ENCODE data around the gene CTF1. TPM values are rescaled to one million over a fixed set of nuclear protein-coding genes. Genes with fewer than 3 reads are reported as not detected.

CTF1 gene
- polyA plus RNA-seq, 1 experiment: 22.2 TPM

DNA sequence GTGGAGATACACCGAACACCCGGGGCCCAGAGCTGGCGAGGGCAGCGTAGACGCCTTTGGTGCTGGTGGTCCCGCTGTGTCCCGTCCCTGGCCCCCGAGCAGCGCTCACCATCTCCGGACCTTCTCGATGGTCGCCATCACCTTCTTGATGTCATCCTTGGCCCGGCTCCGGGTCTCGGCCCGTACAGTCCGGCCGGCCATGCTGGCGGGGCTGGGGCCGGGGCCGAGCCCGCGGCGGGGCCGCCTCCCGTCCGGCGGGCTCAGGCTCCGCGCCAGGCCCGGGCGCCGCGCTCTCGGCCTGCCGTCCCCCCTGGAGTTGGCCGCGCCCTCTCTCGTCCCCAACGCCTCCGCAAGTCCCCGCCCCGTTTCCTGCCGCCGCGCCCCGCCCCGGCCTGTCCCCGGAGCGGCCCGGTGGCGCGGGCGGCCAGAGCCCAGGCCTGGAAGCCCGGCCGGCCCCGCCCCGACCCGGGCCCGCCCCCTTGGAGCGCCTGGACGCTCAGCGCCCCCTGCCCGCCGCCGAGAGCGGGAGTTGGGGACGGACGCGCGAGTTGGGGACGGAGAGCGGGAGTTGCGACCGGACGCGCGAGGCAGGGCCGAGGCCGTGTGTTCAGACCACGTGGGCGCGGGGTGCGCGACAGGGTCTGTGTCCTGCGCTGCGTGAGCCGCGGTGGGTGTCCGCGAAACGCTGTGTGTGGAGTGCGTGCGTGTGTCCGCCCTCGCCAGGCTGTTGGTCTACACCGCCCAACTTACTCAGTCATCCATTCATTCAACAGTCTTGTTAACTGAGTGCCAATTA lies 2.5 kb upstream of the CTF1 start, which contains the start of gene BCL7C:
Gene BCL7C (minus strand): TSS at position 334 of the 796 bp plus-strand sequence. CDS start 133 bp downstream, at position 201.
- no peaks in the 10 kb centered on the region for H3K27me3 ChIP-seq (ENCODE audit: control insufficient read depth, insufficient read depth, low read length)
- H3K4me3 ChIP-seq (ENCODE audit: low read depth, low read length): peak within 1 kb of the TSS; percentile 80
- POLR2A ChIA-PET: no interaction called here
- CTCF ChIA-PET: interaction anchor here (1.5 to 5.9 kb wide), 2 partner anchors 7 to 17 kb away, joined by 3 to 20 read pairs; no protein-coding TSS in a partner anchor
- TF ChIP-seq, protein P1, sequence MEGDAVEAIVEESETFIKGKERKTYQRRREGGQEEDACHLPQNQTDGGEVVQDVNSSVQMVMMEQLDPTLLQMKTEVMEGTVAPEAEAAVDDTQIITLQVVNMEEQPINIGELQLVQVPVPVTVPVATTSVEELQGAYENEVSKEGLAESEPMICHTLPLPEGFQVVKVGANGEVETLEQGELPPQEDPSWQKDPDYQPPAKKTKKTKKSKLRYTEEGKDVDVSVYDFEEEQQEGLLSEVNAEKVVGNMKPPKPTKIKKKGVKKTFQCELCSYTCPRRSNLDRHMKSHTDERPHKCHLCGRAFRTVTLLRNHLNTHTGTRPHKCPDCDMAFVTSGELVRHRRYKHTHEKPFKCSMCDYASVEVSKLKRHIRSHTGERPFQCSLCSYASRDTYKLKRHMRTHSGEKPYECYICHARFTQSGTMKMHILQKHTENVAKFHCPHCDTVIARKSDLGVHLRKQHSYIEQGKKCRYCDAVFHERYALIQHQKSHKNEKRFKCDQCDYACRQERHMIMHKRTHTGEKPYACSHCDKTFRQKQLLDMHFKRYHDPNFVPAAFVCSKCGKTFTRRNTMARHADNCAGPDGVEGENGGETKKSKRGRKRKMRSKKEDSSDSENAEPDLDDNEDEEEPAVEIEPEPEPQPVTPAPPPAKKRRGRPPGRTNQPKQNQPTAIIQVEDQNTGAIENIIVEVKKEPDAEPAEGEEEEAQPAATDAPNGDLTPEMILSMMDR (IDR thresholded peaks at IDR 0.05; ENCODE audit: insufficient read depth, low read depth, low read length): peak; percentile 41
- DNase-seq (ENCODE audit: low read depth): peak; percentile 49
- peaks cover 4% of the 10 kb centered on the region for H3K36me3 ChIP-seq (ENCODE audit: control insufficient read depth, insufficient read depth, low read length)

DNA sequence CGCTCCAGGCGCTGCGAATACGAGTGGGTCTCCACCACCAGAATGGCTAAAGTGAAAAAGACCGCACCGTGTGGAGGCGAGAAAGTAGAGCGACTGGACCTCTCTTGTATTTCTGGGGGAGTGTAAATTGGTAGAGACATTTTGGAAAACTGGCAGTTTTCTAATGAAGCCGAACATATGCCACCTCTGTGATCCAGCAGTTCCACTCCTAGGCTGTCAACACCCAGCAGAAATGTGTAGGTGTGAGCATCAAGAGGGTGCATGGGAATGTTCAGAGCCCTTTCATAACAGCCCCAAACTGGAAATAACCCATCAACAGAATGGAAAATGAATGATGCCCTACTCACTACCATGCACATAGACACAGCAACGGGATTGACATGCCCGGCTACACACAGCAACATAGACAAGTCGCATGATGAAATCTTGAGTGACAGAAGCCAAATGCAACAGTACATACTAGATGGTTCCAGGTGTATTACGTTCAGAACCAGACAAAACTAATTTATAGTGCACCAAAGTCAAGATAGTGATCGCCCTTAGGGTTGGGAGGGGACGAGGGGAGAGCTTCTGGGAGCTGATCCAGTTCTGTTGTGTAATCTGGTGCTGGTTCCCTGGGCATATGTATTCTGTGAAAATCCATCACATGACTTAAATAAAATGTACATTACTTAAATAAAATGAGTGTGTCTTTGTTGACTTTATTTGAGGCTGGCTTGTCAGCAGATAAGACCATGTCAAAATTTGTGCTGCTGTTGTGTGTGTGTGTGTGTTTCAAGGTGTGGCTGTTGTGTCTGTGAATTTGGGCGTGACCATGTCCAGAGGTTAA lies 1.7 kb upstream of the CTF1 start:
- Histone ChIP-seq H3K27me3 (ENCODE audit: control insufficient read depth, insufficient read depth, low read length) (no peaks in the 10 kb centered on the region), H3K4me3 (ENCODE audit: low read depth, low read length) (peak overlapping the region; percentile 35), H3K36me3 (ENCODE audit: control insufficient read depth, insufficient read depth, low read length) (peaks cover 2% of the 10 kb centered on the region)
- ChIA-PET CTCF (interaction anchor here (1.5 kb wide), 1 partner anchor 50 kb away, joined by 4 read pairs; no protein-coding TSS in a partner anchor), POLR2A (no interaction called here)
- TF ChIP-seq, protein P1 (IDR thresholded peaks at IDR 0.05; ENCODE audit: insufficient read depth, low read depth, low read length): no peak
- DNase-seq (ENCODE audit: low read depth): no peak

DNA sequence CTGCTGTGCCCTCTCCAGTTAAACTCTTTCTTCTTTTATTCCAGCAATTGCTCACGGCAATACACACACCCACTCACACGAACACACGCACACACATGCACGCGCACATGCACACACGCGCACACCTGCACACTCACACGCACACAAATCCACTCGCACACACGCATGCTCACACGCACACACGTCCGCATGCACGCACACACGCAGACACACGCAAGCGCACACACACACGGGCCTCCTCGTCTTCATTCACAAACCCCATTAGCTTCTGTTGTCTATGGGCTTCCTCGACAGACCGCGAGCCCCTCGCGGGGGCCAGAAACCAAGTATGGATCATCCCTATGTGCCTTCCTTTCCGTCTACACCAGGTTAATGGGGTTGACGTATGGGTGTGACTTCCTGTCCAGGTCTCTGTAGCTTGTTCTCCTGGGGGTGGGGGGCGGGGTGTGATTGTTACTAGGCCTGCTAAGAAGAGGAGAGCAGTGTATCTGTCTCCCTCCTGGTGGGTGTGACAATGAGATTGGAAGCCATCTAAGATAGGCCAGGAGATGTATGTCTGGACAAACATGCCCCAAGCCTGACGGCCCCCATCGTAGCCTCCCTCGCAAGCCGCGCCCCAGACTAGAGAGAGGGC lies 670 bp upstream of the CTF1 start:
- CTCF ChIA-PET: interaction anchor here (0.6 to 2.9 kb wide), 8 partner anchors 12 to 51 kb away, joined by 3 to 13 read pairs (median 3); no protein-coding TSS in a partner anchor

DNA sequence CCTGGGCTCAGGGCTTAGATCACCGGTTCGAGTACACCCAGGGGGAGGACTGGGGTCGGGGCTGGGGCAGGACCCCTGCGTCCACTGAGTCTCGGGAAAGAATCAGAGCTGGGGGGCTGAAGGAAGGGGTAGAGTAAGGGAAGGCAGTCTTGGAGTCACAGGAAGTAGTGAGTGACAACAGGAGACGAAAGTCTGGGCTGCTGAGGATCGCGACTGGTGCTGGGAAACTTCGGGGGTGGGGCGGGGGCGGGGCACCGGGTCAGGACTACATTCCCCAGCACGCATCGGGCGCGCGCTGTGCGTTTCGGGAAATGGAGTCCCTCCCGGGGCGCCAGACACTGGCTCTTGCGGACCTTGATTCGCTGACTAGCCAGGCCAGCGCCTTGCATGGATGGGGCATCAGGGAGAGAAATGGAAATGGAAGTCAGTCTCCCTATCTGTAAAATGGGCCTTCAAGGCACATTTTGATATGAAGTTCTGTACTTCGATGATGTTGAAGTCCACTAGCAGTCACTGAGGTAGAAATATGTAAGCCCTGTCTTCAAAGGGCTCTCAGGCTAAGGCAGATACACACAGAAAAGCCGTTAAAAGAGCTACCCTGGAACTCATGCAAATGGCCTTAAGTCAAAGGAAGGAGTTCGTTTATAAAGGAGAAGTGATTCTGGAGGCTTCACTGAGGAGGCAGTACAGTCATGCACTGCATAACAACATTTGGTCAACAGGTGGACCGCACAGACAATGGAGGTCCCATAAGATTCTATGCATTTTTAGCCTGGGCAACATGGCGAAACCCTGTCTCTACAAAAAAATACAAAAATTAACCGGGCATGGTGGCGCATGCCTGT lies 697 bp downstream of the CTF1 start:
- DNase-seq (ENCODE audit: low read depth): peak; percentile 45

More for the DNA sequence above, 670 bp upstream of the CTF1 start:
- POLR2A ChIA-PET: interaction anchor here (1.2 kb wide), 1 partner anchor 115 kb away, joined by 5 read pairs; no protein-coding TSS in a partner anchor
- Histone ChIP-seq H3K27me3 (ENCODE audit: control insufficient read depth, insufficient read depth, low read length) (no peaks in the 10 kb centered on the region), H3K4me3 (ENCODE audit: low read depth, low read length) (peak overlapping the region; percentile 63), H3K36me3 (ENCODE audit: control insufficient read depth, insufficient read depth, low read length) (no peaks in the 10 kb centered on the region; the same call in 1 of the 2 replicates)
- TF ChIP-seq, protein P1 (IDR thresholded peaks at IDR 0.05; ENCODE audit: insufficient read depth, low read depth, low read length): no peak
- no peak for DNase-seq (ENCODE audit: low read depth)

More for the DNA sequence above, 697 bp downstream of the CTF1 start:
- TF ChIP-seq, protein P1 (IDR thresholded peaks at IDR 0.05; ENCODE audit: insufficient read depth, low read depth, low read length): no peak
- Histone ChIP-seq H3K4me3 (ENCODE audit: low read depth, low read length) (peak overlapping the region; percentile 63), H3K27me3 (ENCODE audit: control insufficient read depth, insufficient read depth, low read length) (no peaks in the 10 kb centered on the region), H3K36me3 (ENCODE audit: control insufficient read depth, insufficient read depth, low read length) (no peaks in the 10 kb centered on the region; the same call in 1 of the 2 replicates)
- ChIA-PET CTCF (interaction anchor here (0.6 to 2.9 kb wide), 2 partner anchors 19 to 52 kb away, joined by 4 to 13 read pairs; no protein-coding TSS in a partner anchor), POLR2A (interaction anchor here (0.5 to 1.2 kb wide), 3 partner anchors 8 to 117 kb away, joined by 5 read pairs; no protein-coding TSS in a partner anchor)
